ENCODE results near the gene ARL15. TPM values are rescaled to one million over a fixed set of nuclear protein-coding genes. Genes with fewer than 3 reads are reported as not detected.

Gene ARL15
- total RNA-seq, 2 donors from 2014 or later = 14.3 to 24.1 TPM

GRCh38 chr5:53915120-53915519 lies 395.3 kb downstream of the ARL15 start:
- no peak for DNase-seq
- no peak for TF ChIP-seq CTCF (IDR thresholded peaks at IDR 0.05)
- TF ChIP-seq POLR2A (IDR thresholded peaks at IDR 0.05) = no peak
- H3K4me3 ChIP-seq = no peak overlapping the region
- no peak for ATAC-seq
- no peaks in the 10 kb centered on the region for H3K4me1 ChIP-seq
- H3K27ac ChIP-seq = no peak overlapping the region
- no peaks in the 10 kb centered on the region for H3K36me3 ChIP-seq (replicated peaks in 1 of 2; ENCODE audit: insufficient read depth in 1 of 2, low read depth in 2 of 2)
- WGBS, 2 donors = 48 to 70% methylated on average over 1 of the region's 1 CpG
- no peaks in the 10 kb centered on the region for H3K27me3 ChIP-seq
- no peaks in the 10 kb centered on the region for H3K9me3 ChIP-seq
- intact Hi-C loops (cut with DNase I) = no loop called here

GRCh38 chr5:53913941-53914340 lies 396.4 kb downstream of the ARL15 start:
- ATAC-seq (no peak), DNase-seq (no peak)
- Histone ChIP-seq H3K36me3 (replicated peaks in 1 of 2; ENCODE audit: insufficient read depth in 1 of 2, low read depth in 2 of 2) (no peaks in the 10 kb centered on the region), H3K4me1 (no peaks in the 10 kb centered on the region), H3K27me3 (no peaks in the 10 kb centered on the region), H3K4me3 (no peak overlapping the region), H3K27ac (no peak overlapping the region), H3K9me3 (no peaks in the 10 kb centered on the region)
- TF ChIP-seq CTCF (IDR thresholded peaks at IDR 0.05) (no peak), POLR2A (IDR thresholded peaks at IDR 0.05) (no peak)
- WGBS, 2 donors = 52 to 65% methylated on average over 1 of the region's 1 CpG
- intact Hi-C loops (cut with DNase I) = no loop called here

- H3K27me3 ChIP-seq = no peaks in the 10 kb centered on the region
- no peaks in the 10 kb centered on the region for H3K4me1 ChIP-seq
- H3K9me3 ChIP-seq = no peaks in the 10 kb centered on the region
- H3K4me3 ChIP-seq = no peak overlapping the region
- 85 to 87% methylated on average over 2 of the region's 2 CpGs for WGBS, 2 donors
- ATAC-seq (no peak), DNase-seq (no peak)
- H3K27ac ChIP-seq = no peak overlapping the region
- TF ChIP-seq POLR2A (IDR thresholded peaks at IDR 0.05) = no peak
- no peak for TF ChIP-seq CTCF (IDR thresholded peaks at IDR 0.05)
- intact Hi-C loops (cut with DNase I) = no loop called here
- no peaks in the 10 kb centered on the region for H3K36me3 ChIP-seq (replicated peaks in 1 of 2; ENCODE audit: insufficient read depth in 1 of 2, low read depth in 2 of 2)
Observed at GRCh38 chr5:53908757-53909156, 401.6 kb downstream of the ARL15 start.

- Histone ChIP-seq H3K4me1 (no peaks in the 10 kb centered on the region), H3K27me3 (no peaks in the 10 kb centered on the region), H3K36me3 (replicated peaks in 1 of 2; ENCODE audit: insufficient read depth in 1 of 2, low read depth in 2 of 2) (no peaks in the 10 kb centered on the region), H3K4me3 (no peak overlapping the region), H3K27ac (no peak overlapping the region), H3K9me3 (no peaks in the 10 kb centered on the region)
- DNase-seq (no peak), ATAC-seq (no peak)
- TF ChIP-seq POLR2A (IDR thresholded peaks at IDR 0.05) = no peak
- no peak for TF ChIP-seq CTCF (IDR thresholded peaks at IDR 0.05)
- intact Hi-C loops (cut with DNase I) = no loop called here
- 94 to 98% methylated on average over 3 of the region's 3 CpGs for WGBS, 2 donors
Observed at GRCh38 chr5:53907827-53908226, 402.5 kb downstream of the ARL15 start.

- WGBS, 2 donors = 91 to 100% methylated on average over 1 of the region's 1 CpG
- no peaks in the 10 kb centered on the region for H3K27me3 ChIP-seq
- H3K4me1 ChIP-seq = no peaks in the 10 kb centered on the region
- no peak overlapping the region for H3K4me3 ChIP-seq
- no peak overlapping the region for H3K27ac ChIP-seq
- intact Hi-C loops (cut with DNase I) = no loop called here
- H3K36me3 ChIP-seq (replicated peaks in 1 of 2; ENCODE audit: insufficient read depth in 1 of 2, low read depth in 2 of 2) = no peaks in the 10 kb centered on the region
- DNase-seq (no peak), ATAC-seq (no peak)
- TF ChIP-seq CTCF (IDR thresholded peaks at IDR 0.05) (no peak), POLR2A (IDR thresholded peaks at IDR 0.05) (no peak)
- no peaks in the 10 kb centered on the region for H3K9me3 ChIP-seq
Observed at GRCh38 chr5:53906736-53907135, 403.6 kb downstream of the ARL15 start.
